PC-3 (cell line): ENCODE data around the gene RNF217. TPM values are rescaled to one million over a fixed set of nuclear protein-coding genes. Genes with fewer than 3 reads are reported as not detected.
"Not testable (repeated sequence)": the region's sequence is repeated elsewhere in the genome, so short reads cannot be mapped to it uniquely, and the experiment has no call there.

ENCODE experiments used
- ATAC-seq: fragments of 200-7000 bp; cut with Tn5 transposase; 2 replicates; pipeline ENCODE4 v1.9.1; 2020; ENCODE audit warnings: mild to moderate bottlenecking, moderate library complexity
- BruUV-seq: library from RNA; stranded (reverse); fragments of 400-500 nt; replicated peaks from 2 replicates; lab custom pipeline; 2021; lab: Mats Ljungman, UMichigan
- CTCF ChIA-PET: fragments of 300-600 bp; sonication (Branson Sonifier 250); formaldehyde crosslinking; loops from one replicate; lab custom pipeline; 2022; ENCODE audit warnings: antibody characterized with exemption; lab: Charles Lee
- POLR2A ChIA-PET: fragments of 300-600 bp; sonication (Branson Sonifier 250); formaldehyde crosslinking; loops from one replicate; lab custom pipeline; 2022; ENCODE audit warnings: antibody characterized with exemption; ENCODE audit not compliant: unreplicated experiment; lab: Charles Lee
- DNase-seq: peaks from one replicate; pipeline ENCODE4 v3.0.0-alpha.2; 2015
- H2AFZ ChIP-seq: fragments of 300-600 bp; sonication (generic); 2 replicates; pipeline ENCODE4 v1.6.0; 2016; ENCODE audit warnings: antibody characterized with exemption, low read length
- H3F3A ChIP-seq: fragments of 300-600 bp; sonication (generic); one replicate; pipeline ENCODE4 v1.6.0; 2017; ENCODE audit warnings: antibody characterized with exemption, low read length, control low read depth, mild to moderate bottlenecking; ENCODE audit not compliant: unreplicated experiment
- H3K27ac ChIP-seq: fragments of 300-600 bp; sonication (generic); 2 replicates; pipeline ENCODE4 v1.5.1; 2016; ENCODE audit warnings: mild to moderate bottlenecking, low read length
- H3K27me3 ChIP-seq: fragments of 300-600 bp; sonication (generic); 2 replicates; pipeline ENCODE4 v1.6.1; 2016; ENCODE audit warnings: low read length, mixed read lengths
- H3K36me3 ChIP-seq: fragments of 300-600 bp; sonication (generic); 2 replicates; pipeline ENCODE4 v1.6.1; 2016; ENCODE audit warnings: low read depth, mixed run types, low read length, mixed read lengths
- H3K4me1 ChIP-seq: fragments of 300-600 bp; sonication (generic); 2 replicates; pipeline ENCODE4 v1.5.1; 2016; ENCODE audit warnings: low read length; ENCODE audit not compliant: insufficient read depth
- H3K4me2 ChIP-seq: fragments of 300-600 bp; sonication (generic); 2 replicates; pipeline ENCODE4 v1.6.0; 2016; ENCODE audit warnings: low read length
- H3K4me3 ChIP-seq: fragments of 300-600 bp; sonication (generic); 2 replicates; pipeline ENCODE4 v1.5.1; 2016; ENCODE audit warnings: mild to moderate bottlenecking, low read length, mixed read lengths
- H3K79me2 ChIP-seq: fragments of 300-600 bp; sonication (generic); 2 replicates; pipeline ENCODE4 v1.6.1; 2017; ENCODE audit warnings: low read length, mixed read lengths
- H3K9ac ChIP-seq: fragments of 300-600 bp; sonication (generic); 2 replicates; pipeline ENCODE4 v1.6.0; 2016; ENCODE audit warnings: mild to moderate bottlenecking, low read length
- H3K9me2 ChIP-seq: fragments of 300-600 bp; sonication (generic); replicated peaks from 2 replicates; pipeline ENCODE4 v1.6.1; 2016; ENCODE audit warnings: mixed run types, low read length, mixed read lengths
- H3K9me3 ChIP-seq: fragments of 300-600 bp; sonication (generic); 2 replicates; pipeline ENCODE4 v1.6.1; 2016; ENCODE audit warnings: low read length, mixed read lengths
- H4K20me1 ChIP-seq: fragments of 300-600 bp; sonication (generic); 2 replicates; pipeline ENCODE4 v1.6.1; 2016; ENCODE audit warnings: low read length, mixed read lengths
- EZH2 ChIP-seq: fragments of 300-600 bp; sonication (generic); IDR thresholded peaks from one replicate; pipeline ENCODE4 v1.6.1; 2017; ENCODE audit warnings: antibody characterized with exemption, mild to moderate bottlenecking, low read length; ENCODE audit not compliant: unreplicated experiment
- EZH2phosphoT487 ChIP-seq: fragments of 300-600 bp; sonication (generic); IDR thresholded peaks from 2 replicates; pipeline ENCODE4 v1.6.1; 2018; ENCODE audit warnings: mild to moderate bottlenecking, antibody characterized with exemption, low read length, borderline replicate concordance
- intact Hi-C: fragments of 100-400 bp; cut with micrococcal nuclease; formaldehyde crosslinking; loops from 2 replicates; pipeline ENCODE4 v1.9.0; 2023
- total RNA-seq: library from RNA; depleted of rRNA; stranded (reverse); fragments of >200 nt; gene quantifications from 2 replicates; pipeline ENCODE4 v1.2.3, GENCODE V29; 2014
- TF ChIP-seq, protein P1 (sequence below): fragments of 300-600 bp; sonication (generic); conservative IDR thresholded peaks from 2 replicates; pipeline ENCODE4 v1.5.1; 2017; ENCODE audit warnings: antibody characterized with exemption, low read depth, mild to moderate bottlenecking, low read length

RNF217 gene
- total RNA-seq, 1 experiment from 2014 or later, result 7.7 TPM

DNA sequence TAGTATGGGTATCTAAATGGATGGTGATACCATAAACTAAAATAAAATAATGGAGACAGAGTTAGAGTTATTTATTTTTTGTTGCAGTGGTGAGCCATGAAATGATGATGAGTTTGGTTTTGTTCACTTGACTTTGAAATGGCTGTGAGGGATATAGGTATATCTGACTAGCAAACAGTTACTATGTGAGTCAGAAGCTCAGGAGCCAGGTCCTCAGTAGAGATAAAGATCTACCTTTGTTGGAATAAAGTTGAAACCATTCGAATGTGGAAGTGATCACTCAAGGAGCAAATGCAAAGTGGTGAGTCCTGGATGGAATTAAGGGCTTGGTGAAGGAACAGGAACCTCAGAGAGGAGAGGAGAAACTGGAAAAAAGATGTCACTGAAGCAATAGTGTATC lies 105.3 kb downstream of the RNF217 start:
- H3K79me2 ChIP-seq, result no peaks in the 10 kb centered on the region
- DNase-seq (peak; percentile 71), ATAC-seq (peak; percentile 71)
- peaks cover 20% of the 10 kb centered on the region for H3K4me1 ChIP-seq
- no peaks in the 10 kb centered on the region for H3F3A ChIP-seq
- H3K4me2 ChIP-seq, result peak overlapping the region; percentile 77
- TF ChIP-seq EZH2phosphoT487, result no peak
- TF ChIP-seq, protein P1, sequence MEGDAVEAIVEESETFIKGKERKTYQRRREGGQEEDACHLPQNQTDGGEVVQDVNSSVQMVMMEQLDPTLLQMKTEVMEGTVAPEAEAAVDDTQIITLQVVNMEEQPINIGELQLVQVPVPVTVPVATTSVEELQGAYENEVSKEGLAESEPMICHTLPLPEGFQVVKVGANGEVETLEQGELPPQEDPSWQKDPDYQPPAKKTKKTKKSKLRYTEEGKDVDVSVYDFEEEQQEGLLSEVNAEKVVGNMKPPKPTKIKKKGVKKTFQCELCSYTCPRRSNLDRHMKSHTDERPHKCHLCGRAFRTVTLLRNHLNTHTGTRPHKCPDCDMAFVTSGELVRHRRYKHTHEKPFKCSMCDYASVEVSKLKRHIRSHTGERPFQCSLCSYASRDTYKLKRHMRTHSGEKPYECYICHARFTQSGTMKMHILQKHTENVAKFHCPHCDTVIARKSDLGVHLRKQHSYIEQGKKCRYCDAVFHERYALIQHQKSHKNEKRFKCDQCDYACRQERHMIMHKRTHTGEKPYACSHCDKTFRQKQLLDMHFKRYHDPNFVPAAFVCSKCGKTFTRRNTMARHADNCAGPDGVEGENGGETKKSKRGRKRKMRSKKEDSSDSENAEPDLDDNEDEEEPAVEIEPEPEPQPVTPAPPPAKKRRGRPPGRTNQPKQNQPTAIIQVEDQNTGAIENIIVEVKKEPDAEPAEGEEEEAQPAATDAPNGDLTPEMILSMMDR, result no peak
- no peak for TF ChIP-seq EZH2
- intact Hi-C loops, result no loop called here
- H3K36me3 ChIP-seq, result no peaks in the 10 kb centered on the region
- H3K4me3 ChIP-seq, result peak overlapping the region; percentile 31; the same call in 1 of the 2 replicates
- ChIA-PET POLR2A (no interaction called here), CTCF (no interaction called here)
- no peaks in the 10 kb centered on the region for H3K9me3 ChIP-seq
- H4K20me1 ChIP-seq, result no peaks in the 10 kb centered on the region
- H3K27ac ChIP-seq, result peak overlapping the region; percentile 87
- H3K9ac ChIP-seq, result peak overlapping the region; percentile 25; the same call in 1 of the 2 replicates
- no TSS peak for BruUV-seq
- no peak overlapping the region for H2AFZ ChIP-seq
- no peaks in the 10 kb centered on the region for H3K27me3 ChIP-seq
- no peaks in the 10 kb centered on the region for H3K9me2 ChIP-seq

DNA sequence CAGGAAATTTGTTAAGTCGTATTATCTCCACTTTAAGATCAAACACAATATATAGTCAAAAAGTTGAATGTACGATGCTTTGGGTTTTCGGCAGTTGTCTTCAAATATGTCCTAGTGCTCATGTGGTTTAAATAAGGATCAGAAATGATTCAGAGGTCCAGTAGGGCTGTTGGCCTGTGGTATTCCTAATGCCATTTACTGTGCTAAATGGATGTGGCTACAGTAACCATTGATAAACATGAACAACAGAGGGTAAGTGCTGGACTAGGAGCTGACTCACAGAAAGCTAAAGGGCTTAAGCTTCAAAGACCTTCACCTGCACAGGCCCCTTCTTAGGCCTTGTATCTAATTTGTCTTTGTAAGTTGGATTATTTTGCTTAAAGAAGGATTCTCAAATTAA lies 110.8 kb downstream of the RNF217 start:
- no peaks in the 10 kb centered on the region for H3K36me3 ChIP-seq
- no peak overlapping the region for H3K27ac ChIP-seq
- no peaks in the 10 kb centered on the region for H3K79me2 ChIP-seq
- POLR2A ChIA-PET, result no interaction called here
- ATAC-seq (no peak), DNase-seq (no peak)
- H2AFZ ChIP-seq, result no peak overlapping the region
- H3K27me3 ChIP-seq, result no peaks in the 10 kb centered on the region
- H3K9ac ChIP-seq, result no peak overlapping the region
- no peaks in the 10 kb centered on the region for H3K9me2 ChIP-seq
- intact Hi-C loops, result no loop called here
- H3K4me2 ChIP-seq, result no peak overlapping the region
- no peak overlapping the region for H3K4me3 ChIP-seq
- no peaks in the 10 kb centered on the region for H4K20me1 ChIP-seq
- H3K9me3 ChIP-seq, result no peaks in the 10 kb centered on the region
- peaks cover 4% of the 10 kb centered on the region; the same call in 1 of the 2 replicates for H3K4me1 ChIP-seq
- BruUV-seq, result no TSS peak
- H3F3A ChIP-seq, result no peaks in the 10 kb centered on the region
- no peak for TF ChIP-seq EZH2
- TF ChIP-seq EZH2phosphoT487, result no peak
- TF ChIP-seq, protein P1, result no peak
- CTCF ChIA-PET, result no interaction called here

GRCh38 chr6:125074120-125074519 lies 111.9 kb downstream of the RNF217 start:
- Histone ChIP-seq H3K36me3 (no peaks in the 10 kb centered on the region), H3F3A (no peaks in the 10 kb centered on the region), H3K4me3 (no peak overlapping the region), H3K27ac (no peak overlapping the region), H3K79me2 (no peaks in the 10 kb centered on the region), H2AFZ (no peak overlapping the region), H3K4me1 (no peaks in the 10 kb centered on the region), H3K9me3 (no peaks in the 10 kb centered on the region), H4K20me1 (no peaks in the 10 kb centered on the region), H3K27me3 (no peaks in the 10 kb centered on the region), H3K4me2 (no peak overlapping the region), H3K9me2 (no peaks in the 10 kb centered on the region), H3K9ac (no peak overlapping the region)
- TF ChIP-seq, protein P1, result no peak
- TF ChIP-seq EZH2 (no peak), EZH2phosphoT487 (no peak)
- DNase-seq, result no peak
- ChIA-PET CTCF (no interaction called here), POLR2A (interaction anchor here (0.6 kb wide), 1 partner anchor 123 kb away, joined by 5 read pairs; no protein-coding TSS in a partner anchor)
- ATAC-seq, result no peak
- intact Hi-C loops, result no loop called here
- BruUV-seq, result no TSS peak

GRCh38 chr6:125075073-125075472 lies 112.8 kb downstream of the RNF217 start:
- H3K4me1 ChIP-seq, H3K4me3 ChIP-seq, H3K79me2 ChIP-seq, H3K9me3 ChIP-seq, intact Hi-C loops, ATAC-seq, H3K27ac ChIP-seq, H3K27me3 ChIP-seq, DNase-seq, H3K9me2 ChIP-seq, H3K4me2 ChIP-seq, CTCF ChIA-PET, BruUV-seq, H3K36me3 ChIP-seq, H4K20me1 ChIP-seq, H3F3A ChIP-seq, H3K9ac ChIP-seq, H2AFZ ChIP-seq: not testable (repeated sequence)
- POLR2A ChIA-PET, result interaction anchor here (0.6 kb wide), 1 partner anchor 124 kb away, joined by 5 read pairs; no protein-coding TSS in a partner anchor
